ENCODE results near the gene NMU. TPM values are rescaled to one million over a fixed set of nuclear protein-coding genes. Genes with fewer than 3 reads are reported as not detected.
"Not testable (repeated sequence)": the region's sequence is repeated elsewhere in the genome, so short reads cannot be mapped to it uniquely, and the experiment has no call there.

NMU gene
- total RNA-seq, 2 donors from 2014 or later, result 2.5 TPM; not detected in 1

DNA sequence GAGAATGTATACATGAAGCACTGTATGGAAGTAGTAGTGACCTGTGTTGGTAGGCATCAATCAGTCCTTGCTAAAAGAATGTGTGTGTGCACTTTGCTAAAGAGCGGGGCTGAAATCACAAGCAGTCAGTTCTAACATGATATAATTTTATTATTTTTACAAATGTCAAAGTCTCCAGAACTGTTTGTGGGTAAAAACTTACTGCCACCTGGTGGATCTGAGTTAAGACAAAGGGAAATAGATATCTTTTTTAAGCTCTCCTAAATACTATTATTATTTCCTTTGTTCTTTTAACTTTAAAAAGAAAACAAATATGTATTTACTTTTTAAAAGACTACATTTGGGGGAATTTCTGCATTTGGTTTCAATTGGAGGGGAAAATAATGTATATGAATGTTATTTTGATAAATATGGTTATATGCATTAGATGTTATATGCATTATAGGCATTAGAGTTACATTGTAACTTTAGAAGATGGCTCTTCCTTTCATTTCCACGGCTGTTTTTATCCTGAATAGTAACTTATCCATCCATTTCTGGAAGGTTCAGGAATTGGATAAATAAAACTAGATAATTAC is 81.6 kb downstream of the NMU start:
- intact Hi-C loops (cut with DNase I), result loop anchor here (10.0 kb wide), 2 partner anchors 560 to 590 kb away; no protein-coding TSS in a partner anchor
- H3K9me3 ChIP-seq, result no peaks in the 10 kb centered on the region
- H3K36me3 ChIP-seq, result no peaks in the 10 kb centered on the region
- no peak overlapping the region for H3K4me3 ChIP-seq
- TF ChIP-seq CTCF (IDR thresholded peaks at IDR 0.05) (peak; percentile 37 to 63 (median 44)), POLR2A (IDR thresholded peaks at IDR 0.05) (no peak)
- 22% methylated on average over 2 of the region's 2 CpGs for WGBS
- no peak for DNase-seq (ENCODE audit: low spot score)
- no peaks in the 10 kb centered on the region for H3K27me3 ChIP-seq (replicated peaks; ENCODE audit: insufficient read depth)
- no peak overlapping the region for H3K27ac ChIP-seq
- no peaks in the 10 kb centered on the region for H3K4me1 ChIP-seq (replicated peaks)

DNA sequence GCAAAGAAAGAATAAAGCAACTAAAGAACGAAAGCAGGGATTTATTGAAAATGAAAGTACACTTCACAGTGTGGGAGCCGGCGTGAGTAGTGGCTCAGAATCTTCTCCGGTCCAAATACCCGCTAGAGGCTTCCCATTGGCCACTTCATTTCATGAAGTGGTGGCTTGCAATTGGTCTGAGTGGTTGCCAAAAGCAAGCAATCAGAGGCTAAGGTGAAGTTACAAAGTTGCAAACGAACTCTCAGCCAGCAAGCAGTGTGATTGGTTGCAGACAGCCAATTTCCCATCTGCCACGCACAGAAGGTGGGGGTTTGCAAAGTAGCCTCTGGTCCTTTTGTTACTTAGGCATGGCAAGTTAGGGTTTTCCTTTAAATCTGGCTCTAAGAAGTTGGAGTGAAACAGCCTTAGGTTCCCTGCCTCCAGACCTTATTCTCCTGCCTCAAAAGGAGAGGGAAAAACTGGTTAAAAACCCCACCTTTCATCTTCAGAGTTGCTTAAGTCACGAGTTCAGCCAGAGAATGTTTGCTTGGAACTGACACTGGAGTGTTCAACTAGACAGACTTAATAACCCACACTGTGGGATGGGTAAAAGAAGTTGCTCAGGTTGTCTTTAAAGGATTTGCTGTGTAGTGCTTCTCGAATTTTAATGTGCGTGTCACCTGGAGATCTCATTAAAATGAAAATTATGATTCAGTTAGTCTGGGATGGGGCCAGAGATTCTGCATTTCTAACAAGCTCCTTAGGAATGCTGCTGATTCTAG is 82.5 kb downstream of the NMU start:
- intact Hi-C loops (cut with DNase I), result loop anchor here (10.0 kb wide), 2 partner anchors 559 to 589 kb away; no protein-coding TSS in a partner anchor
- Histone ChIP-seq H3K36me3 (no peaks in the 10 kb centered on the region), H3K27ac (peak overlapping the region in 1 of 2 donors; percentile 14), H3K4me3 (peak overlapping the region; percentile 22 to 24), H3K9me3 (no peaks in the 10 kb centered on the region), H3K4me1 (replicated peaks) (no peaks in the 10 kb centered on the region), H3K27me3 (replicated peaks; ENCODE audit: insufficient read depth) (no peaks in the 10 kb centered on the region)
- no peak for TF ChIP-seq POLR2A (IDR thresholded peaks at IDR 0.05)
- no peak for TF ChIP-seq CTCF (IDR thresholded peaks at IDR 0.05)
- TF ChIP-seq POLR2AphosphoS5 (IDR thresholded peaks at IDR 0.05), result no peak
- peak; percentile 10 for DNase-seq (ENCODE audit: low spot score)
- 36% methylated on average over 10 of the region's 10 CpGs for WGBS

DNA sequence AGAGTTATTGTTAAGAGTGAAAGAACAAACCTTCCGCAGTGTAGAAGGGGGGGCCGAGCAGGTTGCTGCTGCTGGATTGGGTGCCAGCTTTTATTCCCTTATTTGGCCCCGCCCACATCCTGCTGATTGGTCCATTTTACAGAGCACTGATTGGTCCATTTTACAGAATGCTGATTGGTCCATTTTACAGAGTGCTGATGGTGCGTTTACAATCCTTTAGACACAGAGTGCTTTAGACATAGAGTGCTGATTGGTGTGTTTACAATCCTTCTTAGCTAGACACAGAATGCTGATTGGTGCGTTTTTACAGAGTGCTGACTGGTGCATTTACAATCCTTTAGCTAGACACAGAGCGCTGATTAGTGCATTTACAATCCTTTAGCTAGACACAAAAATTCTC is 84.1 kb downstream of the NMU start:
- H3K27me3 ChIP-seq (replicated peaks; ENCODE audit: insufficient read depth); H3K27ac ChIP-seq; H3K36me3 ChIP-seq; H3K4me1 ChIP-seq (replicated peaks); DNase-seq (ENCODE audit: low spot score); H3K9me3 ChIP-seq; H3K4me3 ChIP-seq: not testable (repeated sequence)
- intact Hi-C loops (cut with DNase I), result loop anchor here (10.0 kb wide), 2 partner anchors 557 to 587 kb away; no protein-coding TSS in a partner anchor
- 94% methylated on average over 6 of the region's 6 CpGs for WGBS

DNA sequence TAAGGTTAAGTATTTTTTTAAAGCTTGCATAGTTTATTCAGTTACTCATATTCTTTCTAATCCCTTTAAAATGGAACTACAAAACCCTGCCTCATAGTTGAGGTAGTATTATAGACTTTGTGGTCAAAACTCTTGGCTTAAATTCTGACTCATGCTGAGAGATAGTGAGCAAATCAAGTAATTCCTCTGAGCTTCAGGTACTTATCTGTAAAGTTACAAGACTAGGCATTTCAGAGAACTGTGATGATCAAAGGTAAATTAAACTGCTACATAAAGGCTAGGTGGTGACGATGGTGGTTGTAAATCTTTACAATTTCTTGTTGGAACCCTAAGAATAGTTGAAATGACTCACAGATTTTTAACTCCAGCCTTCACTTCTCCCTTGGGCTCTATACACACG is 86.2 kb downstream of the NMU start:
- no peak for DNase-seq (ENCODE audit: low spot score)
- no peaks in the 10 kb centered on the region for H3K9me3 ChIP-seq
- no peak overlapping the region for H3K4me3 ChIP-seq
- H3K4me1 ChIP-seq (replicated peaks), result peaks cover 3% of the 10 kb centered on the region
- no peaks in the 10 kb centered on the region for H3K36me3 ChIP-seq
- H3K27me3 ChIP-seq (replicated peaks; ENCODE audit: insufficient read depth), result no peaks in the 10 kb centered on the region
- TF ChIP-seq POLR2A (IDR thresholded peaks at IDR 0.05) (no peak), POLR2AphosphoS5 (IDR thresholded peaks at IDR 0.05) (no peak), CTCF (IDR thresholded peaks at IDR 0.05) (no peak)
- no peak overlapping the region for H3K27ac ChIP-seq
- intact Hi-C loops (cut with DNase I), result loop anchor here (5.0 to 10.0 kb wide), 4 partner anchors 143 to 585 kb away; partner anchors contain the start of gene EXOC1
- 49% methylated on average over 2 of the region's 2 CpGs for WGBS

DNA sequence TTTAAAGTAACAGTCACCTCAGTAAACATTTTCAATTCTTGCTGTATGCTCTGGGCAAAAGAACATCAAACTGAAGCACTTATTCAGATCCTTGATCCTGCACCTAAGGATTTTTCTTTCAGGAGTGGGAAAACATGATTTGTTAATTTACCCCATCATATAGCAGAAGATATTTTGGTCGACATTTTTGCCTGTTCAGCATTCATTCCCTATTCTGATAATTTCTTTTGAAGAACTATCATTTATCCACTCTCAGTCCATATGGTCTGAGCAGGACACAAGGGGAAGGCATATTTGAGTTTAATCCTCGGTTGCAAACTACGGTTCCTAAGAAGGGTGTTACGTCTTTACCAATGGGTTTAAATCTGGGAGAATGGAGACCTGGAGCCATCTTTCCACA is 88.2 kb downstream of the NMU start:
- intact Hi-C loops (cut with DNase I), result loop anchor here (2.0 to 10.0 kb wide), 3 partner anchors 141 to 307 kb away; partner anchors contain the start of genes EXOC1 and SRD5A3
- H3K9me3 ChIP-seq, result no peaks in the 10 kb centered on the region
- H3K27ac ChIP-seq, result peak overlapping the region; percentile 96 to 99
- H3K36me3 ChIP-seq, result no peaks in the 10 kb centered on the region
- H3K27me3 ChIP-seq (replicated peaks; ENCODE audit: insufficient read depth), result no peaks in the 10 kb centered on the region
- no peak for DNase-seq (ENCODE audit: low spot score)
- peak overlapping the region in 1 of 2 donors; percentile 72 for H3K4me3 ChIP-seq
- WGBS, result 75% methylated on average over 4 of the region's 4 CpGs
- TF ChIP-seq POLR2A (IDR thresholded peaks at IDR 0.05) (no peak), POLR2AphosphoS5 (IDR thresholded peaks at IDR 0.05) (no peak), CTCF (IDR thresholded peaks at IDR 0.05) (no peak)
- H3K4me1 ChIP-seq (replicated peaks), result peaks cover 3% of the 10 kb centered on the region
